Fibroblast of lung (primary cell): ENCODE measurements around the gene P2RY1.
"Not testable (repeated sequence)": the region's sequence is repeated elsewhere in the genome, so short reads cannot be mapped to it uniquely, and the experiment has no call there.

ENCODE experiments used
- EZH2 ChIP-seq: IDR thresholded peaks from 2 replicates; pipeline ENCODE4 v1.5.1; 2012; ENCODE audit warnings: low read length, control low read depth, mild to moderate bottlenecking; ENCODE audit errors: missing control alignments
- TF ChIP-seq, protein P1 (sequence below), 2 donors: IDR thresholded peaks in 1 of 2; conservative IDR thresholded peaks in 1 of 2; 1 replicate in 1 of 2; 2 replicates in 1 of 2; pipeline ENCODE4 v1.5.1; 2011 to 2012; ENCODE audit warnings: low read length in 2 of 2, control low read depth in 1 of 2, inconsistent platforms in 1 of 2, low read depth in 1 of 2, mild to moderate bottlenecking in 1 of 2

DNA sequence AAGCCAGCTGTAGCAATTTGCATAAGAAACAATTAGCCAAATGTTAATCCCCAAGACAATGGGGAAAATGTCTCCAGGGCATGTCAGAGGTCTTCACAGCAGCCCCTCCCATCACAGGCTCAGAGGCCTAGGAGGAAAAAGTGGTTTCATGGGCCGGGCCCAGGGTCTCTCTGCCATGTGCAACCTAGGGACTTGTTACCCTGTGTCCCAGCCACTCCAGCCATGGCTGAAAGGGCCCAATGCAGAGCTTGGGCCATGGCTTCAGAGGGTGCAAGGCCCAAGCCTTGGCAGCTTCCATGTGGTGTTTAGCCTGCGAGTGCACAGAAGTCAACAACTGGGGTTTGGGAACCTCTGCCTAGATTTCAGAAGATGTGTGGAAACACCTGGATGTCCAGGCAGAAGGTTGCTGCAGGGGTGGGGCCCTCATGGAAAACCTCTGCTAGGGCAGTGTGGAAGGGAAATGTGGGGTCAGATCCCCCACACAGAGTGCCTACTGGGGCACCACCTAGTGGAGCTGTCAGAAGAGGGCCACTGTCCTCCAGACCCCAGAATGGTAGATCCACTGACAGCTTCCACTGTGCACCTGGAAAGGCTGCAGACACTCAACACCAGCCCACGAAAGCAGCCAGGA is 11.8 kb downstream of the P2RY1 start:
- TF ChIP-seq, protein P1, sequence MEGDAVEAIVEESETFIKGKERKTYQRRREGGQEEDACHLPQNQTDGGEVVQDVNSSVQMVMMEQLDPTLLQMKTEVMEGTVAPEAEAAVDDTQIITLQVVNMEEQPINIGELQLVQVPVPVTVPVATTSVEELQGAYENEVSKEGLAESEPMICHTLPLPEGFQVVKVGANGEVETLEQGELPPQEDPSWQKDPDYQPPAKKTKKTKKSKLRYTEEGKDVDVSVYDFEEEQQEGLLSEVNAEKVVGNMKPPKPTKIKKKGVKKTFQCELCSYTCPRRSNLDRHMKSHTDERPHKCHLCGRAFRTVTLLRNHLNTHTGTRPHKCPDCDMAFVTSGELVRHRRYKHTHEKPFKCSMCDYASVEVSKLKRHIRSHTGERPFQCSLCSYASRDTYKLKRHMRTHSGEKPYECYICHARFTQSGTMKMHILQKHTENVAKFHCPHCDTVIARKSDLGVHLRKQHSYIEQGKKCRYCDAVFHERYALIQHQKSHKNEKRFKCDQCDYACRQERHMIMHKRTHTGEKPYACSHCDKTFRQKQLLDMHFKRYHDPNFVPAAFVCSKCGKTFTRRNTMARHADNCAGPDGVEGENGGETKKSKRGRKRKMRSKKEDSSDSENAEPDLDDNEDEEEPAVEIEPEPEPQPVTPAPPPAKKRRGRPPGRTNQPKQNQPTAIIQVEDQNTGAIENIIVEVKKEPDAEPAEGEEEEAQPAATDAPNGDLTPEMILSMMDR (conservative IDR thresholded peaks at IDR 0.05 in 1 of 2, IDR thresholded peaks at IDR 0.05 in 1 of 2; ENCODE audit: low read depth in 1 of 2, low read length in 2 of 2), result not testable (repeated sequence)
- not testable (repeated sequence) for TF ChIP-seq EZH2
